OCI-LY7 (cell line): ENCODE data around the gene MAN1C1. TPM values are rescaled to one million over a fixed set of nuclear protein-coding genes. Genes with fewer than 3 reads are reported as not detected.
"Not testable (repeated sequence)": the region's sequence is repeated elsewhere in the genome, so short reads cannot be mapped to it uniquely, and the experiment has no call there.

Experiments
- BruUV-seq: library from RNA; stranded (reverse); fragments of 400-500 nt; replicated peaks from 2 replicates; lab custom pipeline; 2021; lab: Mats Ljungman, UMichigan
- CTCF ChIA-PET: fragments of 300-600 bp; sonication (Branson Sonifier 250); formaldehyde crosslinking; loops from one replicate; lab custom pipeline; 2022; ENCODE audit warnings: antibody characterized with exemption; ENCODE audit not compliant: unreplicated experiment; lab: Charles Lee
- POLR2A ChIA-PET: fragments of 300-600 bp; sonication (Branson Sonifier 250); formaldehyde crosslinking; loops from one replicate; lab custom pipeline; 2022; ENCODE audit warnings: antibody characterized with exemption; lab: Charles Lee
- DNase-seq: peaks from one replicate; pipeline ENCODE4 v3.0.0-alpha.2; 2015; ENCODE audit warnings: low spot score
- H2AFZ ChIP-seq: fragments of 200-600 bp; sonication (generic), shearing (Covaris generic); 2 replicates; pipeline ENCODE4 v1.6.1; 2014; ENCODE audit warnings: mild to moderate bottlenecking, antibody characterized with exemption, low read length, moderate library complexity
- H3K27ac ChIP-seq: fragments of 200-600 bp; sonication (generic); 2 replicates; pipeline ENCODE4 v1.5.1; 2014; ENCODE audit warnings: mixed run types, low read depth, mild to moderate bottlenecking, moderate library complexity, low read length, inconsistent platforms; ENCODE audit not compliant: poor library complexity, severe bottlenecking
- H3K36me3 ChIP-seq: fragments of 200-600 bp; sonication (generic); 2 replicates; pipeline ENCODE4 v1.6.1; 2014; ENCODE audit warnings: mild to moderate bottlenecking, antibody characterized with exemption, low read length, moderate library complexity, mixed read lengths; ENCODE audit not compliant: insufficient read depth
- H3K4me1 ChIP-seq: fragments of 200-600 bp; sonication (generic); 2 replicates; pipeline ENCODE4 v1.5.1; 2014; ENCODE audit warnings: mild to moderate bottlenecking, low read length; ENCODE audit not compliant: insufficient read depth, poor library complexity, severe bottlenecking
- H3K4me2 ChIP-seq: fragments of 200-600 bp; sonication (generic); 2 replicates; pipeline ENCODE4 v1.6.1; 2014; ENCODE audit warnings: mild to moderate bottlenecking, low read length
- H3K4me3 ChIP-seq: fragments of 200-600 bp; sonication (generic); 2 replicates; pipeline ENCODE4 v1.5.1; 2014; ENCODE audit warnings: mild to moderate bottlenecking, low read depth, low read length; ENCODE audit not compliant: poor library complexity, severe bottlenecking
- H3K79me2 ChIP-seq: fragments of 200-600 bp; sonication (generic); 2 replicates; pipeline ENCODE4 v1.6.1; 2016; ENCODE audit warnings: low read depth, mild to moderate bottlenecking, low read length, moderate library complexity, mixed read lengths; ENCODE audit not compliant: insufficient read depth
- H3K9me2 ChIP-seq: fragments of 200-600 bp; sonication (generic); 2 replicates; pipeline ENCODE4 v1.6.1; 2016; ENCODE audit warnings: mild to moderate bottlenecking, low read length, mixed read lengths; ENCODE audit not compliant: insufficient read depth
- H3K9me3 ChIP-seq: fragments of 200-600 bp; sonication (generic); 2 replicates; pipeline ENCODE4 v1.6.1; 2014; ENCODE audit warnings: mild to moderate bottlenecking, mixed run types, low read length, mixed read lengths
- H4K20me1 ChIP-seq: fragments of 200-600 bp; sonication (generic); 2 replicates; pipeline ENCODE4 v1.6.1; 2014; ENCODE audit warnings: mild to moderate bottlenecking, antibody characterized with exemption, low read length, moderate library complexity, mixed read lengths; ENCODE audit not compliant: insufficient read depth
- CTCF ChIP-seq: fragments of 200-600 bp; sonication (generic); conservative IDR thresholded peaks from 2 replicates; pipeline ENCODE4 v1.5.1; 2014; ENCODE audit warnings: mild to moderate bottlenecking, antibody characterized with exemption, low read length, moderate library complexity, mixed read lengths
- EZH2phosphoT487 ChIP-seq: fragments of 200-600 bp; sonication (generic); IDR thresholded peaks from 2 replicates; pipeline ENCODE4 v1.6.1; 2018; ENCODE audit warnings: low read depth, borderline replicate concordance, mild to moderate bottlenecking, mixed run types, antibody characterized with exemption, low read length, moderate library complexity, mixed read lengths
- intact Hi-C: fragments of 100-400 bp; cut with micrococcal nuclease; formaldehyde crosslinking; loops from one replicate; pipeline ENCODE4 v1.10.0; 2022; ENCODE audit not compliant: unreplicated experiment
- total RNA-seq, 2 experiments: library from RNA; depleted of rRNA in 1 of 2; stranded (reverse); fragments of >200 nt in 1 of 2; shearing (Covaris generic) in 1 of 2; gene quantifications; 2 replicates each; pipeline ENCODE4 v1.2.3, GENCODE V29; 2014 to 2022

MAN1C1 gene
- total RNA-seq, 2 experiments from 2014 or later, result 3.0 to 4.9 TPM

- Histone ChIP-seq H3K36me3 (no peaks in the 10 kb centered on the region), H3K9me3 (no peaks in the 10 kb centered on the region), H3K4me3 (no peak overlapping the region), H3K27ac (no peak overlapping the region), H4K20me1 (no peaks in the 10 kb centered on the region), H3K4me2 (no peak overlapping the region), H2AFZ (no peak overlapping the region), H3K4me1 (peaks cover 9% of the 10 kb centered on the region), H3K79me2 (no peaks in the 10 kb centered on the region), H3K9me2 (no peaks in the 10 kb centered on the region)
- TF ChIP-seq CTCF (no peak), EZH2phosphoT487 (no peak)
- ChIA-PET POLR2A (no interaction called here), CTCF (no interaction called here)
- intact Hi-C loops, result no loop called here
- no peak for DNase-seq
- BruUV-seq, result no TSS peak
These were observed 115.2 kb downstream of the MAN1C1 start for GRCh38 chr1:25731626-25732370.

GRCh38 chr1:25732821-25733220 is 116.2 kb downstream of the MAN1C1 start:
- POLR2A ChIA-PET, result interaction anchor here (0.6 to 0.7 kb wide), 2 partner anchors 134 to 351 kb away, joined by 3 to 4 read pairs; no protein-coding TSS in a partner anchor
- no peaks in the 10 kb centered on the region for H3K79me2 ChIP-seq
- TF ChIP-seq EZH2phosphoT487, result no peak
- TF ChIP-seq CTCF, result no peak
- CTCF ChIA-PET, result no interaction called here
- no peak overlapping the region for H2AFZ ChIP-seq
- H3K9me3 ChIP-seq, result no peaks in the 10 kb centered on the region
- no peaks in the 10 kb centered on the region for H3K36me3 ChIP-seq
- no peak overlapping the region for H3K4me3 ChIP-seq
- H3K27ac ChIP-seq, result no peak overlapping the region
- BruUV-seq, result no TSS peak
- H4K20me1 ChIP-seq, result no peaks in the 10 kb centered on the region
- DNase-seq, result no peak
- H3K9me2 ChIP-seq, result no peaks in the 10 kb centered on the region
- no peak overlapping the region for H3K4me2 ChIP-seq
- H3K4me1 ChIP-seq, result peaks cover 9% of the 10 kb centered on the region
- intact Hi-C loops, result no loop called here

GRCh38 chr1:25733271-25733670 is 116.7 kb downstream of the MAN1C1 start:
- Histone ChIP-seq H3K36me3 (no peaks in the 10 kb centered on the region), H3K4me1 (peaks cover 9% of the 10 kb centered on the region), H3K4me3 (no peak overlapping the region), H3K9me3 (no peaks in the 10 kb centered on the region), H4K20me1 (no peaks in the 10 kb centered on the region), H3K4me2 (no peak overlapping the region), H2AFZ (no peak overlapping the region), H3K79me2 (no peaks in the 10 kb centered on the region), H3K27ac (no peak overlapping the region), H3K9me2 (no peaks in the 10 kb centered on the region)
- intact Hi-C loops, result no loop called here
- DNase-seq, result no peak
- CTCF ChIA-PET, result no interaction called here
- no TSS peak for BruUV-seq
- TF ChIP-seq EZH2phosphoT487 (no peak), CTCF (no peak)
- POLR2A ChIA-PET, result interaction anchor here (0.6 to 0.7 kb wide), 2 partner anchors 133 to 352 kb away, joined by 3 to 4 read pairs; no protein-coding TSS in a partner anchor

- H3K27ac ChIP-seq, DNase-seq, H3K4me2 ChIP-seq, H3K9me3 ChIP-seq, BruUV-seq, H3K4me1 ChIP-seq, H3K36me3 ChIP-seq, H2AFZ ChIP-seq, H3K4me3 ChIP-seq, H3K79me2 ChIP-seq, CTCF ChIA-PET, intact Hi-C loops, POLR2A ChIA-PET, H3K9me2 ChIP-seq, H4K20me1 ChIP-seq: not testable (repeated sequence)
These were observed 118.4 kb downstream of the MAN1C1 start for GRCh38 chr1:25734991-25735390.
